ENCODE results near the gene PSMD12.
"Not testable (repeated sequence)": the region's sequence is repeated elsewhere in the genome, so short reads cannot be mapped to it uniquely, and the experiment has no call there.

Gene PSMD12

GRCh38 chr17:67366193-67367157 lies at the start of gene PSMD12:
TSS of gene PSMD12 (minus strand) at chr17:67366577. CDS start at chr17:67366519, 58 bp downstream.
- no peak for DNase-seq (ENCODE audit: low read depth, low spot score)

DNA sequence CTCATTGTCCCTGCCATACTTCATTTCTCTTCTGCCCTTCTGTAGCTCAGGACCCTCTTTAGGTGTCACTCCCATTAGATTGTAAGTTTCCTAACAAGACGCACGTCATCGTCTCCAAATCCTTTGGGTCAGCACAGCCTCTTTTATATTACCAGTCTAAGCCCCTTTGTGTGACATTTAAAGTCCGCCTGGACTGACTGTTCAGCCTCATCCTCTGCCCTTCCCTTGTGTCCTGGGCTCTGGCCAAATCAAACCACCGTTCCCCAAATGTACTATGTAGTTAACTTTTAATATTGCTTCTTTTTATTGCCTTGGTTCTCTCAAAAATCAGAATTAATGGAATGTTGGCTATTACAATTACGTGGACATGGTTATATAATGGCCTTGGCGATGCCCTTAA lies 48.9 kb upstream of the PSMD12 start:
- no peak for DNase-seq (ENCODE audit: low read depth, low spot score)

DNA sequence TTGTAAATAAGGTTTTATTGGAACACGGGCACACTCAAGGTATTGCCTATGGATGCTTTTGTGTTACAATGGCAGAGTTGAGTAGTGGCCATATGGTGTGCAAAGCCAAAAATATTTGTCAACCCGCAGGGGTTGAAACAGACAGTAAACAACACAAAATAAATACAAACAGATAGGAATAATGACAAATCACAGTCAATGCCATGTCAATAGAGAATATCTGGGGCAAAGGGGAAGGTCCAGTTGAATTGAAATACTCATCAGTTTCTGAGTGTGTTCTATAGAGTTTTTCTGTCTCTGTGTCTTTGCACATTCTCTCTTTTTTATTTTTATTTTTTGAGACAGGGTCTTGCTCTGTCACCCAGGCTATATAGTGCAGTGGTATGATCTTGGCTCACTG lies 48.2 kb upstream of the PSMD12 start:
- DNase-seq (ENCODE audit: low read depth, low spot score) = no peak

DNA sequence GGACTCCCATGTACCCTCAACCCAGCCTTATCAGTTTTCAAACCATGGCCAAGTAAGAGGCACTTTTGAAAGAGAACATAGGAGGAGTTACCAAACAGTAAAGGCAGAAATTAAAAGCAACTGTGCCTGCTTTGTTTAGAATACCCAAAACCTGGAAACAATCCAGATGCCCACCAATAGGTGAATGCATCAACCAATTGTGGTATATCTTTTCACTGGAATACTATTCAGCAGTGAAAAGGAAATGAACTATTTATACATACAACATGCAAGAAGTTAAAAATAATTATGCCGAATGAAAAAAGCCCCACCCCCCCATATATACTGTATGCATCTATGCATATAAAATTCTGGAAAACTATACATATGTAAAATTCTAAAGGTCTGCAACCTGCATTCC lies 47.8 kb upstream of the PSMD12 start:
- DNase-seq (ENCODE audit: low read depth, low spot score) = no peak

DNA sequence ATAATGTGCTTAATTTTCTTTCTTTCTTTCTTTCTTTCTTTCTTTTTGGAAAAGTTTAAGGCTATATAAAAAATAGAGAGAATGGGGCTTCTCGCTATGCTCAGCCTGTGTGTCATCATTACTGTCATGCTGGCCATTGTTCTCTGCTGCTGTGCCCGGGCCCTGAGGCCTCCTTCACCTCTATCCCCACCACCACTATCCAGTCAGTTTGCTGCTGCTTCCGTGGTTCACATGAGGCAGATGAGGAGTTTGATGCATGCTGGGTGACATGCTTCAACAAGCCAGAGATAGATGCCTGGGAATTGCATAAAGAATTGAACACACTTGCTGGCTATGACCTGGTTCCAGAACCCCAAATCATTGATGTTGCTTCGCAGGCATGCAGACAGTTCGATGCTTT lies 47.0 kb upstream of the PSMD12 start:
- DNase-seq (ENCODE audit: low read depth, low spot score) = no peak

GRCh38 chr17:67412941-67413340 lies 46.6 kb upstream of the PSMD12 start:
- no peak for DNase-seq (ENCODE audit: low read depth, low spot score)

DNA sequence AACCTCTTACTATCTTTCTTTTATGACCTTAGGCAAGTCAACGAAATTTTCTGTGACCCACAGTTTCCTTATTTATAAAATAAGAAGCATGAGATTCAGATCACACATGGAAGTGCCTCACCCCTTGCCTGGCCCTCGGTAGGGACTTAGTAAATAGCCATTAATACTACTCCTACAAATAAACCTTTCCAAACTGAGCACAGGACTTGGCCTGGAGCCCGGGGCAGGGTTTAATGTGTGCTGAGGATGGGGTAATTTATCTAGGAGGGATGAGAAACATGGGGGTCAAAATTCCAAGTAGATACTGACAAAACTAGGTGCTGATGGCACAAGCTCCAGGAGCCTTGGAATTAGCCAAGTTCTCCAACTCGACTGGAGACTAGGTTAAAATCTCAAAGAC lies 45.7 kb upstream of the PSMD12 start:
- DNase-seq (ENCODE audit: low read depth, low spot score) = no peak

- no peak for DNase-seq (ENCODE audit: low read depth, low spot score)
These were observed 45.0 kb upstream of the PSMD12 start for GRCh38 chr17:67411397-67411796.

- not testable (repeated sequence) for DNase-seq (ENCODE audit: low read depth, low spot score)
These were observed 42.1 kb upstream of the PSMD12 start for GRCh38 chr17:67408455-67408830.

DNA sequence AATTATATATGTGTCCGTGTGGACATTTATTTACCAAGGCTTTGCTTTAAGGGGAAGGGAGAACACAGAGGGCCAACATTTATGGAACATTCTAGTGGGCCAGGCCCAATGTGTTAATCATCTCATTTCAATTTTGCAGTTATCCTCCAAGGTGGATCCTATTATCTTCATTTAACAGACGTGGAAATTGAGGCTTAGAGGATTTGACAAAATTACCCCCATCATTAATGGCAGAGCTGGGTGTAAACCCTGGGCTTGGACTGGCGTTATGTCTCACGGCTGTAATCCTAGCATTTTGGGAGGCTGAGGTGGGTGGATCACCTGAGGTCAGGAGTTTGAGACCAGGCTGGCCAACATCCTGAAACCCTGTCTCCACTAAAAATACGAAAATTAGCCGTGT lies 37.1 kb upstream of the PSMD12 start:
- no peak for DNase-seq (ENCODE audit: low read depth, low spot score)

- no peak for DNase-seq (ENCODE audit: low read depth, low spot score)
These were observed 36.7 kb upstream of the PSMD12 start for GRCh38 chr17:67403065-67403464.

- DNase-seq (ENCODE audit: low read depth, low spot score) = no peak
These were observed 35.5 kb upstream of the PSMD12 start for GRCh38 chr17:67401598-67402504.

GRCh38 chr17:67401106-67401505 lies 34.7 kb upstream of the PSMD12 start:
- DNase-seq (ENCODE audit: low read depth, low spot score) = no peak

DNA sequence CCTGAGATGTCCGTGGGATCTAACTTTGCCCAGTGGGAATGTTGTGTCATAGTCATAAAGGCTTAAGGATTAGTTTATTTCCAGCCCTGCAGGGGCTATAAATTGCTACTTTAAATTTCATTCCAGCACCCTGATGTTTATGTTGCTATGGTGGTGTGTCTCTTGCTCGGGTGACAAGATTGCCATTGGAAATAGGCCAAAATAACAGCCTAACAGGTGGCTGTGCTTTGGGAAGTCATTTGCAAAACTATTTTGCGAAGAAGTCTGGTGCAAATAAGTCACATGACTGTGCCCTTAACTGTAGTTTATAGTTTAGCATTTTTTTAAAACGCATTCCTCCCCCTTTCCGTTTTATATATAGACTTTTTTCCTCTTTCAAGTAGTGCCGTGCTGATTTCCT lies 33.8 kb upstream of the PSMD12 start:
- no peak for DNase-seq (ENCODE audit: low read depth, low spot score)

DNA sequence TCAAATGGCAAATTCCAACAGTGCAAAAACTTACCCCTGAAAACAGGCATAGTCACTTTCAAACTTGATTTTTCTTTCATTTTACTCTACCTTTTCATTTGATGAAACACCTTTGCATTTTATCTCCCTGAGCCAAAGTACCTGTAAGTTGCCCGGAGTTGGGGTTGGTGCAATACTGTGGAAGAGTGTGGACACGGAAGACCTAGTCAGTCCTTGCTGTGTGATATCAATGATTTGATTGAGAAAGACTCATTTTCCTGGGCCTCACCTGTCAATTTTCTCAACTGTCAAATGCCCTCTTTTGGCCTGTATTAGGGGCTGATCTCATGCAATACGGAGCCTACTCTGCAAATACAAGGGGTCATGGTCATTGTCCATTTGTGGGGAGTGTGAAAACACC lies 33.3 kb upstream of the PSMD12 start:
- no peak for DNase-seq (ENCODE audit: low read depth, low spot score)

- no peak for DNase-seq (ENCODE audit: low read depth, low spot score)
These were observed 27.5 kb upstream of the PSMD12 start for GRCh38 chr17:67393809-67394397.

- no peak for DNase-seq (ENCODE audit: low read depth, low spot score)
These were observed 25.7 kb upstream of the PSMD12 start for GRCh38 chr17:67392111-67392510.

DNA sequence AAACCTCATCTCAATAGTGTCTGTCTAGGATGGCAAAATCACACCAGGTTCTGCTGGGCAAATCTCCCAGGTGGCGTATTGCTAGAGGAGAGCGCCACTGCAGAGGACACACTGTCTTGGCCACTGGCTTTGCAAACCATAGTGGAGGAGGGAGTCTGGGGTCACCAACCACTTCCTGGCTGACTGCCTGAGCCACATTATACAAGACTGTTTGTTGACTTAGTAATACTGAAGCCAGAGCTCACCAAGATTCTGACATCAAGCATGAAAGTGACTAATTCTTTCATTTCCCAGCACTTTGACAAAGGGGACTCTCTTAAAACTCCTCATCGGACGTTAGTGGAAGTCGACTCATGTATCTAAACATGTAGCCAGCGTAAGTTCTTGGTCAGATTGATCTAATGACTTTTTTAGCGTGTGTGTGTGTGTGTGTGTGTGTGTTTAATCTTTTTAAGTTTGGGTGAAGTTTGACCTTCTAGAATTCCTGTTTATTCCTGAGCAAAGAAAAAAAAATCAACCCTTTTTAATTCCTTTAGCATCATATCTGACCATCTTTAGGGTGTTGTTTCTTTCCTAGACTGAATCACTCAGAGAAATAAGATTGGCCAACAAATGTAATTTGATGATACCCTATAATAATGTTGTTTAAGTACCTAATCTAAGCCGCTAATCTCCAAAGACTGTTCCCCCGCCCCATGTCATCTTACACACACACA lies 24.4 kb upstream of the PSMD12 start:
- DNase-seq (ENCODE audit: low read depth, low spot score) = no peak

DNA sequence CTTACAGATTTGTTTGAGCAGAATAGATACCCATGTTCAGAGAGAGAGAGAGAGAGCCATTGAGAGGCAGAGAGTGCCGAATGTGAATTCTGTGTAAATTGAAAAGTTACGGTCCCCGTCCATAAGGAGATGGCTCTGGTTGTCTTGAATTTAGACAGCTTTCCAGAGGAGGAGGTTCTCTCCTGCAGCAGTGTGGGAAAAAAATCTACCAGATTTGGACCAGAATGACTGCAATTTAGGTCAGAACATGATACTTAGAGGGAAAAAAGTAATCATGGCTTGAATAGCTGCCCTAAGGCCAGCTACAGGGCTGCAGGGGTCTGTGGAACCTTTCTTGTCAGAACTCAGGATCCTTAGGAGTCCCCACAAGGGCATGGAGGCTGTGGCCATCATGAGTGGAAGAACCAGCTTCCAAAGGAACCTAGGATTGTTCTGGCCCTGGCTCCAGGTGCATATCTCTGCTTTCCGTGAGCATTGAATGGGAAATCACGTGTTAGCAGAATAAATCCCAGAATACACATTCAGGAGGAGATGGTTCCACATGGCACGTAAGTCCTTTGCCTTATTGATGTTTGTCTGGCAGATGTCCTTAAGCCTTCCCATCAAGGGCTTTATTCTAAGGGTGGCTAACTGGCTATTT lies 23.7 kb upstream of the PSMD12 start:
- no peak for DNase-seq (ENCODE audit: low read depth, low spot score)

- DNase-seq (ENCODE audit: low read depth, low spot score) = no peak
These were observed 22.6 kb upstream of the PSMD12 start for GRCh38 chr17:67388986-67389385.

DNA sequence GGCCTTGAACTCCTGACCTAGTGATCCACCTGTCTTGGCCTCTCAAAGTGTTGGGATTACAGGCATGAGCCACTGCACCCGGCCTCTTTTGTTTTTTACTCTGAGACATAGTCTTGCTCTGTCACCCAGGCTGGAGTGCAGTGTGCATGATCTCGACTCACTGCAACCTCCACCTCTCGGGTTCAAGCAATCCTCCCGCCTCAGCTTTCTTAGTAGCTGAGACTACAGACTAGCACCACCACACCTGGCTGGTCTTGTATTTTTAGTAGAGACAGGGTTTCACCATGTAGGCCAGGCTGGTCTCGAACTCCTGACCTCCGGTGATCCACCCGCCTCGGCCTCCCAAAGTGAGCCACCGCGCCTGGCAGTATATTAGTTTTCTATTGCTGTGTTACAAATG lies 22.2 kb upstream of the PSMD12 start:
- not testable (repeated sequence) for DNase-seq (ENCODE audit: low read depth, low spot score)

Data from brain pericyte (primary cell).